GM19240 (cell line): Measurements from ENCODE around the gene ST8SIA4.

Experiments used
- DNase-seq: peaks from one replicate; pipeline ENCODE4 v3.0.0; 2011; ENCODE audit warnings: low spot score; ENCODE audit not compliant: insufficient read length

The ST8SIA4 gene

GRCh38 chr5:100903039-100903887 is at the start of gene ST8SIA4:
TSS of gene ST8SIA4 (minus strand) at chr5:100903282. CDS start at chr5:100902955, 327 bp downstream.
- DNase-seq: no peak

- DNase-seq: no peak
Observed at GRCh38 chr5:100950985-100951384, 47.9 kb upstream of the ST8SIA4 start.

- DNase-seq: no peak
Observed at GRCh38 chr5:100913298-100913697, 10.2 kb upstream of the ST8SIA4 start.

- no peak for DNase-seq
Observed at GRCh38 chr5:100909034-100909433, 6.0 kb upstream of the ST8SIA4 start.

GRCh38 chr5:100905259-100905914 is 2.3 kb upstream of the ST8SIA4 start:
- DNase-seq: no peak

- no peak for DNase-seq
Observed at GRCh38 chr5:100904259-100904861, 1.3 kb upstream of the ST8SIA4 start.

- DNase-seq: no peak
Observed at GRCh38 chr5:100902440-100903038, 543 bp downstream of the ST8SIA4 start.

- DNase-seq: no peak
Observed at GRCh38 chr5:100901821-100902341, 1.2 kb downstream of the ST8SIA4 start.

GRCh38 chr5:100900796-100901781 is 2.0 kb downstream of the ST8SIA4 start:
- no peak for DNase-seq

GRCh38 chr5:100900142-100900795 is 2.8 kb downstream of the ST8SIA4 start:
- no peak for DNase-seq

GRCh38 chr5:100899675-100900074 is 3.4 kb downstream of the ST8SIA4 start:
- DNase-seq: no peak

- no peak for DNase-seq
Observed at GRCh38 chr5:100898504-100899346, 4.4 kb downstream of the ST8SIA4 start.

- no peak for DNase-seq
Observed at GRCh38 chr5:100896054-100896453, 7.0 kb downstream of the ST8SIA4 start.

GRCh38 chr5:100890461-100891008 is 12.5 kb downstream of the ST8SIA4 start:
- DNase-seq: no peak

- DNase-seq: no peak
Observed at GRCh38 chr5:100889896-100890295, 13.2 kb downstream of the ST8SIA4 start.

- no peak for DNase-seq
Observed at GRCh38 chr5:100889165-100889743, 13.8 kb downstream of the ST8SIA4 start.

GRCh38 chr5:100877274-100877673 is 25.8 kb downstream of the ST8SIA4 start:
- no peak for DNase-seq
